Measurements from ENCODE around the gene PFN3.

Gene PFN3

DNA sequence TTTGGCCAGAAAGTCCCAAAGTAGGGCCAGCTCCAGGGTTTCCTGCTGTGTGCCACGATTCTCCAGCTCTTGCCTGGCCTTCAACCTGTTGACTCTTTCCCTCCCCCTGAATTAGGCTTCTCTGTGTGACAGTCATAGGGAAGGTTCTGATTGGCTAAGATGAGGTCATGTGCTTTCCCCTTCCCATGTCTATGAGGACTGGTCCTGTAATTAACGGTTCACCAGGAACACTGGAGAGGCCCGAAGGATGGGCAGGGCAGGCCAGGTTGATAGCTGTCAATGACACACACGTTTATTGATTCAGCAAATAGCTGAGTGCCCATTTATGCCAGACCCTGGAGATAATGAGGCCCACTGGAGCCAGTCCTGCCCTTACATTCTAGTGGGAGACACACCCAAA lies 37.2 kb upstream of the PFN3 start:
- DNase-seq: no peak

DNA sequence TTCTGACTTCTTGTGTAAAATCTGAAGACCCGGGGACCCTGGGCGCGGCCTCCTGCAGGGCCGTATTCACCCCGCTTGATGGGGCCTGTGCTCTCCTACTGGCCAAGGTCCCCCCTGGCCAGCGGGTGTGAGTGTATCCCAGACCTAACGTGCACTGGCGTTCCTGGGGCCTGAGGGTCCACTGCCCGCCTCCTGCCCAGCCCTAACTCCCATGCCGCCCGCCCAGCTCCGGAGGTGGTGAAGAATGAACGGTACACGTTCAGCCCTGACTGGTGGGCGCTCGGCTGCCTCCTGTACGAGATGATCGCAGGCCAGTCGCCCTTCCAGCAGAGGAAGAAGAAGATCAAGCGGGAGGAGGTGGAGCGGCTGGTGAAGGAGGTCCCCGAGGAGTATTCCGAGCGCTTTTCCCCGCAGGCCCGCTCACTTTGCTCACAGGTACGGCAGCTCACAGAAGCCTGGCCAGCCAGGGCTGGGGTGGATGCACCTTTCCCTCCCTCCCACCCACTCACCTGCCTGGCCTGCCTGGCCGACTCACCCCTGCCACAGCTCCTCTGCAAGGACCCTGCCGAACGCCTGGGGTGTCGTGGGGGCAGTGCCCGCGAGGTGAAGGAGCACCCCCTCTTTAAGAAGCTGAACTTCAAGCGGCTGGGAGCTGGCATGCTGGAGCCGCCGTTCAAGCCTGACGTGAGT lies 35.5 kb upstream of the PFN3 start:
- no peak for DNase-seq

DNA sequence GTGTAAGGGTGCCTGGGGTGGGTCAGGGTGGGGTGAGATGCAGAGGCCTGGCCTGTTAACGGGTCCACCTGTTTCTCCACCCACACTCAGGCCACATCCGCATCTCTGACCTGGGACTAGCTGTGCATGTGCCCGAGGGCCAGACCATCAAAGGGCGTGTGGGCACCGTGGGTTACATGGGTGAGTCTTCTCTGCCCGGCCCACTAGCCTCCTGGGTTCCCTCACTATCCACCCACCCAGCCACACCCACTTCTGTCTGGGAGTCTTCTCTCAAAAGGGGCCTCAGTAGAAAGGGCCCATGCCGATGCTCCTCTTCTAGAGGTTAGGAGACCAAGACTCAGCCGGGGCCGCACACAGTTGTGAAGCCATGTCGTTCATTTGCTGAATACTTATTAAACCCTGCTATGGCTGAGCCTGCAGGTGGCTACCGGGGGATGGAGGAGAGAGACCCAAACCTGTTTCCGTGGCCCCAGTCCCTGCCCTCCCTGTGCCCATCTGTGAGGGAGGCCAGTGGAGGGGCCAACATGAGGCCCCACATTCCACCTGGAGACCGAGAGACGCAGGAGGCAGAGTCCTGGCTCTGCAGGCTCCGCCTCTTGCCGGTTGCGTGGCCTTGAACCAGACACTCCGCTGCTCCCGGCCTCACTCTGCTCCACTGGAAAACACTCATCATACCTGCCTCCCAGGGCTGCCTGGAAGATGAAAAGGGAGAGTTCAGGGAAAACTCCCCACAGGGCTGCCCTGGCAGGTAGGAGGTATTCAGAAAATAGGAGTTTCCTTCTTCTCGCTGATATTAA lies 34.7 kb upstream of the PFN3 start:
- DNase-seq: no peak

DNA sequence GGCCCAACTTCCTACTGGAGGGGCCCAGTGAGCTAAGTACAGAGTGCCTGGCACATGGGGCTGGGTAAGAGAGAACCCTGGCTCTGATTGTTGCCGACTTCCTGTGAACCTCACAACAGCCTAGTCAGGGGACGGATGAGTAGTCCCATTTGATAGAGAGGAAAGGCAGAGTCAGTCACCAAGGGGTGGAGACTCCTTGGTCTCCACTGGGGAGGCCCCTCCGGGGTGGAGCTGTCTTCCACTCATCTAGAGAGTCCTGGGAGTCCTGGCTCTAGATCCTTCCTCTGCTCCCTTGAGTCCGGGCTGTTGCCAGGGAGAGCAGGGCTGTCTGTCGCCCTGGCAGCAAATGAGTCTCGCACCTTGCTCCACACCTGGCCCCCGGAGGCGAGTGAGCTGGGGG lies 34.0 kb upstream of the PFN3 start:
- DNase-seq: no peak

DNA sequence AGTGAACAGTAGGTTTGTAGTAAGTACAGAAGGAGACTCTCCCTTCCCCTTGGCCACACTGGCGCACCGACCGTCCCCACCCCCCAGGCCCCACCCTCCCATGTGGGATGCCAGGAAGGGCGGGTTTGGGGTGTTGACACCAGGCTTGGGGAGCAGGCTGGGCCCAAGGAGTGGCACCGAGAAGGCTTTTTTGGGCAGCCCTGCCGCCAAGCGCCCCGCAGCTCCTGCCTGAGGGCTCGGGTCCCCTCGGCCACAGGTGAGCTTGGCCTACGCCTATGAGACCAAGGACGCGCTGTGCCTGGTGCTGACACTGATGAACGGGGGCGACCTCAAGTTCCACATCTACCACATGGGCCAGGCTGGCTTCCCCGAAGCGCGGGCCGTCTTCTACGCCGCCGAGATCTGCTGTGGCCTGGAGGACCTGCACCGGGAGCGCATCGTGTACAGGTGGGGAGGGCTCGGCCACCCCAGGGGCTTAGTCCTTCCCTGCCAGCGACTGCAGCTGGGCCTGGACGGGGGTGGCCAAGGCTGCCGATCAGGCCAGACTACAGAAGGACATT lies 33.3 kb upstream of the PFN3 start:
- DNase-seq: no peak

DNA sequence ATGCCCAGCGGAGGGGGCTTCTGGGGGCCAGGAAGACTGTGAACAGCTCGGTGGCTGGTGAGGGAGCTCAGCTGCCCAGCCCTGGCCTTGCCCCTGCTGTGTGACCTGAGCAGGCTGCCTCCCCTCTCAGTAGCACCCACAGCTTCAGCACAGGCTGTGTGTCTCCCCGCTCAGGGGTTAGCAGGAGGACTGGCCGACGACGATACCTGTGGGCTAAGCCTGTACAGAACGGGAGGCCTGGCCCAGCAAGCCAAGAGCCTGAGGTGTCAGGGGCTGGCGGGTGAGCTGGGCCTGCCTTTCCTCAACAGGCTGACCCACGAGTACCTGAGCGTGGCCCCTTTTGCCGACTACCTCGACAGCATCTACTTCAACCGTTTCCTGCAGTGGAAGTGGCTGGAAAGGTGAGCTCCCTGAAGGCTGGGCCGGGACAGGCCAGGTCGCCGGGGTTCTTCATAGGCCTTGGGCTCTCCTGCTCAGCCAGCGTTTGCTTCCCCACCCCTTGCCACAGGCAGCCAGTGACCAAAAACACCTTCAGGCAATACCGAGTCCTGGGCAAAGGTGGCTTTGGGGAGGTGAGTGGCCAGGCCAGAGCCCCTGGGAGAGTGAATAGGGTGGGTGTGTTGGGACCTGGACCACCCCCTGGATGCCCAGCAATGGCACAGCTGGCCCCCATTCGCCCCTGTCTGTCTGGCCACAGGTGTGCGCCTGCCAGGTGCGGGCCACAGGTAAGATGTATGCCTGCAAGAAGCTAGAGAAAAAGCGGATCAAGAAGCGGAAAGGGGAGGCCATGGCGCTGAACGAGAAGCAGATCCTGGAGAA lies 32.6 kb upstream of the PFN3 start:
- DNase-seq: no peak

DNA sequence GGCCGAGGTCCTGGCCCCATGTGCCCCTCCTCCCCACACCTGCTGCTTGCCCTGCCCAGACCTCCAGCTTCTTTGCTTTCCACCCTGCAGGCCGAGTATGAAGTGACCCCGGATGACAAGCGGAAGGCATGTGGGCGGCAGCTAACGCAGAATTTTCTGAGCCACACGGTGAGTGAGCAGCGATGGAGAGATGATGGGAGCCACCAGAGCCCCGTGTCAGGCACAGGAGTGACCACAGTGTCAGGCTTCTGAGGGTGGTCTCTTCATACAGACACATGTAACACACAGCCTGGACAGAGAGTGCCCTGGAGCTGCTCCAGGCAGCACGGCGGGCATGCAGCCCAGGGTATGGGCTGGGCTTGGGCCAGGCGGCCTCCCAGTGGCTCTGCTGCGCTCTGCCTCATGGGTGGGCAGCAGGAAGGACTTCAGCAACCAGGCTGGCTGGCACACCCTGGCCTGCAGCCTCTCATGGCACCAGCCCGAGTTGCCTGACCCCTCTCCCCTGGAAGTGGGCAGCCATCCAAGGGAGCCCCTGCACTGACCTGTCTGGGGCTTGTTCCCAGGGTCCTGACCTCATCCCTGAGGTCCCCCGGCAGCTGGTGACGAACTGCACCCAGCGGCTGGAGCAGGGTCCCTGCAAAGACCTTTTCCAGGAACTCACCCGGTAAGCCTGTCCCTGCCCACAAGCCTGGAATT lies 31.8 kb upstream of the PFN3 start:
- no peak for DNase-seq

DNA sequence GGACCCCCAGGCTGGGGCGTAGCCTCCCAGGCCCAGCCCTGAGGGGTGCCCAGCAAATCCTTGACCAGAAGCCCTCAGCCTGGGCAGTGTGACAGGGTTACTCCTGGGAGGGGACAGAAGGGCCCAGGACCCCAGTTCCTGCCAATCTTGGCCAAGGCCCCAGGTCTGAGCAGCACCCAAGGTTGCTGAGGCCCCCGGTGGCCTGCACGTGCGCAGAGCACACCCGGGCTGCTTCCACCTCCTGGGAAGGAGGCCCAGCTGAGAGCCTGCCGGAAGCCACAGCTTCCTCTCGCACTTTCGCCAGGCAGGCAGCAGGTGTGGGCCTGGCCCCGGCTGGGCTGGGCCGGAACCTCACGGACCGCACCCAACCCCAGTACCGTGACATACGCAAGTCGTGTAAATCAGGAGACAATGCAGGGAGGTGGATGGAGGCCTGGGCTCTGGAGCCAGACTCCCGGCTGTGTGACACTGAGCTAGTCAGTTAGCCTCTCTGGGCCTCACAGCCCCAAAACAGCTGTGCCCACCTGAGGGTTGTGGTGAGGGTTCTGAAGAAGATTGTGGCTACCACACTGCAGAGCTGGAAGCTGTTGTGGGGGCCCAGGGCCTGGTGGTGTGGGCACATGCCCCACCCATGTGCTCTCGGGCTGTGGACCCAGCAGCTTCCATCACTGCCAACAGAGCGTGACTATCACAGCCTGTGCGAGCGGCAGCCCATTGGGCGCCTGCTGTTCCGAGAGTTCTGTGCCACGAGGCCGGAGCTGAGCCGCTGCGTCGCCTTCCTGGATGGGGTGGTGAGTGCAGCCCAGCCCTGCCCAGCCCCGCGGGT lies 31.1 kb upstream of the PFN3 start:
- DNase-seq: no peak

DNA sequence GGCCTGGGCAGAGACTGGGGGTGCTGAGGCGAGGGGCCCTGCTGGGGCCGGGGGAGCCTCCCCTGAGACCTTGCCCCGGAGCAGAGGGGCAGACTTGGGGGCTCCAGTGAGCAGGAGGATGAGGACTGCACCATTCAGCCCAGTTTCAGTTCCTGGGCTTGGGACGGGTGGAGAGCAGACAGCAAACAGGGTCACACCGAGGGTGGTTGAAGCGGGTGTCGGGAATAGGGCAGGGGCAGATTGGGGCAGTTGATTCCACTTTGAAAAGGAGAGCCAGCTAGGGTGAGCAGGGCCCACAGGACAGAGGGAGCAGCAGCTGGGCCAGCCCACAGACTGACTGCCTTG lies 30.5 kb upstream of the PFN3 start:
- no peak for DNase-seq

DNA sequence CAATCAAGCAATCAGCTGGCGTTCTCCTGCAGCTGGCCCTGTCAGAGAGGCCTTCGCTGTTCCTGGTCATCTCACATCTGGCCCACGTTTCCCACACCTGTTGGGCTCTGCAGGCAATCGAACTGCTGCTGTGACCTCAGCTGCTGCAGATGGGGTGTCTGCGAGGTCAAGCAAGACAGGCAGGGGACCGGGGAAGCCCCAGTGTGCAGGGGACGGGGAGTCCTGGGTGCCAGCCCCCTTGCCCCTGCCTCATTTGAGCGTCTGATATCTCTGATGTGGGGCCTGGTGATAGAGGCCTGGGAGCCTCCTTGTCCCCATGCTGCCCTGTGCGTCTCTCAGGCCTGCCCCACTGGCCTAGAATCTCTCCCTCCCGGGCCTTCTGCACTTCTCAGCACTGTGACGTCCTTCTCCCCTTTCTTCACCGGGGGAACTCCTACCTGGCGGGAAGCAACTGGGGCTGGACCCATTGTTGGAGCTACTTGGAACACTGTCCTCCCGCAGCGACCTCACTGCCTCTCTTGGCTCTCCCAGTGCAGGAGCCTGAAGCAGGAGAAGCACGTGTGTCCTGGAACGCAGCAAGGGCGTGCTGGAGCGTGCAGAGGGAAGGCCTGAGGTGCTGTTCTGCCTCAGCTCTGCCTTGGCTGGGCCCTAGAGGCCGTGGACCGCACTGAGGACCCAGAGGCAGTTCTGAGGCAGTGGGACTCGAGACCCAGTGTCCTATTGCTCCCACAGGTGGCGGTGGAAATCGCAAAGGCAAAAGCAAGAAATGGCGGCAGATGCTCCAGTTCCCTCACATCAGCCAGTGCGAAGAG lies 29.9 kb upstream of the PFN3 start:
- DNase-seq: no peak

DNA sequence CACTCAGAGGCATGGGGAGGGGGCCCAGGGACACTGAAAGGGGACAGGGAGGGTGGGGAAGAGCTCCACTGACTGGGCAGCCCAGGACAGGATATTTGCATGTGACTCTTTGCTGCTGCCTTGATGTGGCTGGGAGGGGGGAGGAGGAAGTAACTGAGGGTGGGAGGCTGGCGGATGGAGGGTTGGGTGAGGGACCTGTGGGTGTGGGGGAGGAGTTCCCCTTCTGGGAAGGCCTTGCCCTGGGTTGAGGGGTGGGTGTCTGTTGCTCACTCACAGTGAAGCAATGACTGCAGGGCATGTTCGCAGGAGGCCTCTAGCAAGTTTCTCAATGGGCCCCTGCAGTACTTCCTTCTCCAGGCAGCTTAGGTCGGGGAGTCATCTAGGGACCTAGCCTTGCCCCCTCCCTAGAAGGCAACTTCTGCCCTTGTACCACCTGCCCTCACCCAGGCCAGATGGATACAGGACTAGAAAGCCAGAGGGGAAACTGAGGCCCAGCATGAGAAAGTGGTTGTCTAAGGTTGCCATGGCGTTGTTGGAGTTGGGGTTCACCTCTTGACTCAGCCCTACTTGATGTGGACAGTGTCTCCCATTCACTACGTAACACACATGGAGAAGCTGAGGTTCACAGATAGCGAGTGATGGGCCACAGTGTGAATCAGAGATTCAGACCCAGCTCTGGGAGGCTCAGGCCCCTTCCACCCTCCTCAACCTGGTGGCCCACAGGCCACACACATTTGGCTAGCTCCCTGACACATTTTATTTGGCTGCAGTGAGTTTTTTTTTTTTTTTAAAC lies 29.0 kb upstream of the PFN3 start:
- DNase-seq: no peak

DNA sequence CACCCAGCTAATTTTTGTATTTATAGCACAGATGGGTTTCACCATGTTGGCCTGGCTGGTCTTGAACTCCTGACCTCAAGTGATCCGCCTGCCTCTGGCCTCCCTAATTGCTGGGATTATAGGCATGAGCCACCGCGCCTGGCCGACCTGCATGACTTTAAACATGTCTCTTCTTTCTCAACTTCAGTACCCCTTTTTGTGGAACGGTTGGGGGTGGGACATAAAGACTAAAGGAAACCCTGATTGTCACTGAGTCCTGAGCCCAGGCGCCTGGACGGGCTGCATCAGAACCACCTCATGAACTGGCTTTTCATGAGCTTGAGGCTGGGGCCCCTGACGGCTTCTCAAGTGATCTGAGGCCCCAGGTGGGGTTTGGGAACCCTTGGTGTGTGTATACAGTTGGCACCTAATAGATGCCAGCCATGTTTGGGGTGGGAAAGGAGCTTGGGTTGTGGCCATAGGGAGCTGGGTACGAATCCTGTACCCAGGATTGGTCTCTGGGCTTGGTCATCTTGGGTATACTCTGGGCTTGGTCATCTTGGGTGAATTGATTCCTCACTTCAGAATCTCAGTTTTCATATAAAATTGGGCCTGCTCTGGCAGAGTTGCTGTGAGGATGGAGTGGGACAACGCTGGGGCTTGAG lies 28.2 kb upstream of the PFN3 start:
- no peak for DNase-seq

DNA sequence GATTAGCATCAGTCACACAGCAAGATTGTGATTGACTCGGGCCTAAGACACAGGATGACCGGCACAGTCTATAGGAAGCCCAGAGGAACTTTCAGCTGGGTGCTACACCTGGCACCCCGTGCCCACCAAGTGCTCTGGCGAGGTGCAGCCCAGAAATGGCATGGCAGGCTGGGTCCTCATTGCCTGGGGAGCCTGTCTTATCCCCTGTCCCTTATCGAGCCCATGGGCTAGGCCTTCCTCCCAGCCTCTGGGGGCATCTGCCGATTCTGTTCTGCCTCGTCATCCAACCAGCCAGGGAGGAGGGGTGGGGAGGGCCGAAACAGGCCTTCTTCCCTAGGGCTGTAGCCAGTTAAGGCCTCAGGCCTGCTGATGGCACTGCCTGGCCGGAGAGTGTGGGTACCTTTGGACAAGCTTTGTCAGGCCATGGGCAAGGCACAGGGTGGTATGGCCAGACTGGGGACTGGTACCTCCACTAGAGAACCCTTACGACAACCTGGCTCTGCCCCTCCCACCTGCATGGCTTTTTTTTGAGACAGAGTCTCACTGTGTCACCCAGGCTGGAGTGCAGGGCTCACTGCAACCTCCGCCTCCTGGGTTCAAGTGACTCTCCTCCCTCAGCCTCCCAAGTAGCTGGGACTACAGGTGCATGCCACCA lies 27.6 kb upstream of the PFN3 start:
- DNase-seq: no peak

DNA sequence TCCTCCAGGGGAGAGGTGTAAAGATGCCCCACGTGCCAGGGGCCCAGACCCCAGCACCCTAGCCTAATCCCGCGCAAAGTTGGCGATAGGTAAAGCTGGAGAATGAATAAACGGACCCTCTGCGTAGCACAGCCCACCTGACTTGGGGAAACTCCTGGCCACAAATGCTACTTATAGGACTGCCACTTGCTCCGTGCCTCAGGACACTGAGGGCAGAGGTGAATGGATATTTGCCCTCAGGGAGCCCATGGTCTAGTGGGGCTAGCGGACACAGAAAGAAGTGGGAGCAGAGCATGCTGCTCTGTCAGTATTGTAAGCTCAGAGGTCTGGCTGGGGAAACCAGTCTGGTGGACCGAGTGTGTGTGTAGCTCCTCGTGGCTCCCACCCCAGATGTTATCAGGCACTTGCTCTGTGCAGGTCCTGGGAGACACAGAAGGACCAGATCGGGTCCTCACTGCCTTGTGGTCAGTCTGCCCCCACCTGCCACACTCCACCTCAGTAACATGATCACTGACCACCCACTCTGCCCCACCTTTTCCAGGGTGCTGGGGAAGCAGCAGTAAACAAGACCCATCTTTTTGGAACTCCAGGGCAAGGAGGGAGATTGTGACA lies 26.9 kb upstream of the PFN3 start:
- DNase-seq: no peak

DNA sequence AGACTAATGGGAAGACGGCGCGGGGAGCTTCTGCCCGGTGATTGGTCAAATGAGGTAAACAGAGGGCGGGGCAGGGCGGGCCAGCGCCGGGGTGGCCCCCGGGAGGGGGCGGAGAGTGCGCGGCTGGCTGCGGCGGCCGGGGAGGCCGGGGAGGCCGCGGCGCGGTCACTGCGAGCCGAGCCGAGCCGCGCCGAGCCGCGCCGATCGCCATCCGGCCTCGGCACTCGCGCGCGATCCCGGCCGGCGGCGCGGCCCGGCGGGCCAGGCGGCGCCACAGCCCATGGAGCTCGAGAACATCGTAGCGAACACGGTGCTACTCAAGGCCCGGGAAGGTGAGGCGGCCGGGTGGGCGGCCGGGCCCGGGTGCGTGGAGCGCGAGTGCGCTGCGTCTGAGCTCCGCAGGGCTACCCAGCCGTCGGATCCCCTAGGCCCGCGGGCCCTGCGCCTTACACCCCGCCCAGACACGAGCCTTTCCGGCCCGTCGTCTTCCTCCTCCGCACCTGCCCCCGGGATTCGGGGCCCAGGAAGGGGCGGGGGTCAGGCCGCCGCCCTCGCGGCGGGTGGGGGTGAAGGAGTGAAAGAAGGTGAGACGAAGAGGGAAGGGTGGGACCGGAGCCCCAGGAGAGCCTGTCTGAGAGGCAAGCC lies 26.2 kb upstream of the PFN3 start, which contains the start of gene GRK6:
GRK6 (plus strand) TSS at position 111 of the 645 bp plus-strand sequence; CDS start at position 281, 170 bp downstream.
- no peak for DNase-seq

DNA sequence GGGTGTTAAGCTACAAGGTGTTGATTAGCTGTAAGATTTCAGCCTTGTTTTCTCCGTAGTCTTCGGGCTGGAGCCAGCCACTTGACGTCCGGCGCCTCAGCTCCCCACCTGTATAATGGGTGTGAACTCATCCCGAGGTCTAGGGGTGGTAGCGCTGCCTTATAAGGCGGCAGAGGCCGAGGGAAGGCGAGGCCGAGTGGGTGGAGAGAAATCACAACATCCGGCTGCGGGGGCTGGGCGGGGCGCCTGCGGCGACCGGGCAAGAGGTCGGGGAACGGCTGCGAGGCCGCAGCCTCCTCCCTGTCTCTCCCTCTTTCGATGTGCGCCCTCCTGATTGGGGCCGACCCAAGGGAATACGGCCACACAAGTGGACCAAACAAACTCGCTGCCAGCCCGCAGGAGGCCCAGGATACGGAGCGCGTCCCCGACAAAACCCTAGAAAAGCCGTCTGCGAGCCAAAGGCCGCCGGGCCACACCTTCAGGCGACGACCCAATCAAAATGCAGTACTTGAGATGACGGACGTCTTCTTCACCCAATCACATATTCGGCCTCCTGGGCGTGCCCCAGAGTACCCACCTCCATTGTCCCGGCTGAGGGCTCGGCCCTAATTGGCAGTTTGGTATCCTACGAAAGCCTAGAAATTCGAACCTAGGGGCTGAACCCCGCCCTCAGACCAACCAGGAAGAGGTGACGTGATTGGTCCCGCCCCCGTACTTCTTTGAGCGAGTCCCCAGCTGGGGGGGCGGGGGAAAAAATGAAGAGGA lies 25.5 kb upstream of the PFN3 start:
- peak; percentile 100 for DNase-seq

All from fibroblast of skin of scalp (primary cell).